Measurements from ENCODE around the gene BBS12.

BBS12 gene

DNA sequence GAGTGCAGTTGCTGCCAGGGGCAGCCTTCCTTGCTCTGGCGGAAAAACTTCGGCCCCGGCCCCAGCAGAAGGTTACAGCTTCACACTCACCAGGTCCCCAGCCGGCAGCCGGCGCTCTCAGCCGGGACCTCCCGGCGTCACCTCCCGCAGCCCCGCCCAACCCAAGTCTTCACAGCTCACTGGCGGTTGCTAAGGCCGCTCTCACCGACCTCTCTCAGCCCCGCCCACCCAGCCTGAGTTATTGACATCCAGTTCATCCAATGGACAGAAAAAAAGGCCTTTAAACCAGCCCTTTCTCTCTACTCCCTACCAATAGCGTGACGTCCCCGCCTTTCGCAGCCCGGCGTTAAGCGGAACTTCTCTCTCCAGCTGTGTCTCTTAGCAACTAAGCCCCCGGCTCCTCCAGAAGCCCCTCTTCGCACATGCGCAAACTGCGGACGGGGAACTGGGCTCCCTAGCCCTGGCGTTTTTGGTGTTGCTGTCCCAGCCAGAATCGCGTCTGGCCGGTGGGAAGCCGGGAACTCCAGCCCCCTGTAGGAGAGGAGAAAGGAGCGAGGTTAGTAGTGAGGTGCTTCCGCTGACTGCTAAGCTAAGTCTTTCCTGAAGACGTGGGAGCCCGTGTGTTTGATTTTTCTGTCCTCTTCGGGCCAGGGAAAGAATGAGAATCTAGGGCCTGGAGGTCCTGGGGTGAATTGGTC, at the start of gene BBS12:
TSS of gene BBS12 (plus strand) at position 376 of the 698 bp plus-strand sequence. CDS start 9,189 bp downstream, outside the sequence.
- peak; percentile 100 for DNase-seq (ENCODE audit: low spot score)

- DNase-seq (ENCODE audit: low spot score) = no peak
Measured at GRCh38 chr4:122686691-122687090, 45.8 kb upstream of the BBS12 start.

DNA sequence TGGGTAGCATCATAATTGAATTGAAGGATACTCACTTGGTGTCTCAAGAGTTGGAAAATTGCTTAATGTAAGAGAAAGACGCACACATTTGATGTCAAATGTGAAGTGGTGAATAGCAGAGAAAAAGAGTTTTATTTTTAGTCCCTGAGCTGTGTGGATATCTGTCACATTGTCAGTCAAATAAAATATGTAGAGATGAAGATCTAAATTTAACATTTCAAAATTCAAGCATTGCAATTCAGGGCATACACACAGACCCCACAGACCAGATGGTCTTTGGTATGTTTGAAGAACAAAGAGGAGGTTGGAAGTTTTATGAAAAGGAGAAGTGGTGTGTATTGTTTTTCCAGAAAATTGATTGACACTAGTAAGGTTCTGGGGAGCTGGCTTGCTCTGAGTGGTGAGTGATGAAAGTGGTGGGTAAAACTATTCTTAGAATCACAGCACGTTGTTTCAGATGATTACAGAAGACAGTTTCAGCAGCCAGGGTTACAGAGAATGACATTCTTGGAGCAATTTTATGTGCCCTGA, 44.9 kb upstream of the BBS12 start:
- no peak for DNase-seq (ENCODE audit: low spot score)

GRCh38 chr4:122688529-122689140, 43.9 kb upstream of the BBS12 start:
- no peak for DNase-seq (ENCODE audit: low spot score)

DNA sequence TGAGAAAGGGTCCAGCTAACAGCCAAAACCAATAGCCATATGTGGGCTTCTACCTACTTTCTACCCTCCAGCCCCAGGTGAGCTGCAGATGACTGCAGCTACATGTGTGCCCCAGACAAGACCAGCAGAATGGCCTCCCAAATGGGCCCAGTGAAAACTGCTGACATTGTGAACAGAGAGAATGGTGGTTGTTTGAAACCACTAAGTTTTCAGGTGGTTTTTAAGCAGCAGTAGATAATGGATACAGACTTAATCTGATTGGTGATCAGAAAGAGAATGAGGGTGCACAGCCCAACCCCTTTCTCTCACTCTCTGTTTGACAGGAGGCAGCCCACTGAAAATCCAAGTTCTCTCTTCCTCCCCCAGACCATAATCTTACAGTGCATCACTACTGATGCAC, 42.5 kb upstream of the BBS12 start:
- DNase-seq (ENCODE audit: low spot score) = no peak

DNA sequence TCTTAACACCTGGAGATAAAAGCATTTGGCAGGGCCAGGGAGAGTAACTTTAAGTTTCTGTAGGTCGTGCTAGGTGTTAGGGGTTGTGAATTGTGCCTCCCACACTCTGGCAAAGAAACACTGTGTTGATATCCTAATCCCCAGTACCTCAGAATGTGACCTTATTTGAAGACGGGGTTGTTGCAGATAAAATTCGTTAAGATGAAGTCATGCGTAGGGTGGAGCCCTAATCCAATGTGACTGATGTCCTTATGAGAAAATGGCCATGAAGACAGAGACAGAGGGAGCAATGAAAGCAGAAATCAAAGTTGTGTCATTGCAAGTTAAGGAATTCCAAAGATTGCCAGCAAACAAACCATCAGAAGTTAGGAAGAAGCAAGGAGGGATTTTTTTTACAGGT, 40.5 kb upstream of the BBS12 start:
- DNase-seq (ENCODE audit: low spot score) = no peak

DNA sequence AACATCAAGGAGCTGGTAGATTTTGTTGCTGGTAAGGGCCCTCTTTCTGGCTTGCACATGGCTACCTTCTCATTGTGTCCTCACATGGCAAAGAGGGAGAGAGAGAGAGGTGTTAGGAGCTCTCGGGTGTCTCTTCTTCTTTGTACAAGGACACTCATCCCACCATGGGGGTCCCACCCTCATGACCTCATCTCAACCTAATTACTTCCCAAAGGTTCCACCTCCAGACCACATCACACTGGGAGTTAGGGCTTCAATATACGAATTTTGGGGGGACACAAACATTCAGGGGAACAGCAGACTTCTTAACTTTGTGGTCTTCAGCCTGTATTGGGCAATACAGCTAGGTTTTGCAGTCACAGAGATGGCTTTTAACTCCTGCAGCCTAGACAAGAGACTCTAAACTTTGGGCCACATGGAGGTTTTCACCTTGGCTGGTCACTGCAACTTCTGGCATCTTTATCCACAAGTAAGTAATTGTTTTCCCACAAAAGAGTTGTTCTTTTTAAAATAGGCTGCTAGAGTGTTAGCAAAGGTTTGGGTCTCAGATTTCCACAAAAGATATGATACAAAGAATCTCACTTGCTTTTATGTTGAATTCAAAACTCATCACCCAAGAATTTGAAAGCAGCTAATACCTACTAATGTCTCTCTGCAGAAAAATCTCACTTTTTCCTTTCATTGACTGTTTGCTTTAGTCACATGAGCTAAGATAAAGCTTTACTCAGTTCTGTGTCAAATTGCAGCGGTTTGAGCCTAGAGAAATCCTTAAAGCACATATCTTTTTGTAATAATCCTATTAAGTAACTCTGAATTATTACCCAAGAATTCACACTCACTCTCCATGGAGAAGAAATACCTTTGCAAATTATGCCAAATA, 39.6 kb upstream of the BBS12 start:
- no peak for DNase-seq (ENCODE audit: low spot score)

DNA sequence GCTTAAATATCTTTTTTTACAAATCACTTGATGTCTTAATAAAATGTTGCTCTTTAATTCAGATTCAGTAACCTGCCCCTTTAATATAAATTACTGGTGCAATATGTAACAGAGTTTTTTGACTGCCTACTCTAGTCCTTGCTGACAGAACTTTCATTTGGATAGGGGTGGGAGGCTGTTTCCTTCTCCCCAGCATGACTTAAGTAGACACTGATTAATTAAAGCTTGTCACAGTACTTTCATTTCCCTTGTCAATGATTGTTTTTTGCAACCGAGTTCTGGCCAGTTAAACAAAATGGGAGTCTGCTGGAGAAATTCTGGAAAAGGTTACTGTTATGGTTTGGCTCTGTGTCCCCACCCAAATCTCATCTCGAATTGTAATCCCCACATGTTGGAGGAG, 37.3 kb upstream of the BBS12 start:
- no peak for DNase-seq (ENCODE audit: low spot score)

- DNase-seq (ENCODE audit: low spot score) = peak; percentile 73
Measured at GRCh38 chr4:122700178-122700725, 32.3 kb upstream of the BBS12 start.

- DNase-seq (ENCODE audit: low spot score) = no peak
Measured at GRCh38 chr4:122701061-122701460, 31.4 kb upstream of the BBS12 start.

GRCh38 chr4:122701965-122702364, 30.5 kb upstream of the BBS12 start:
- DNase-seq (ENCODE audit: low spot score) = no peak

- no peak for DNase-seq (ENCODE audit: low spot score)
Measured at GRCh38 chr4:122702939-122703338, 29.6 kb upstream of the BBS12 start.

DNA sequence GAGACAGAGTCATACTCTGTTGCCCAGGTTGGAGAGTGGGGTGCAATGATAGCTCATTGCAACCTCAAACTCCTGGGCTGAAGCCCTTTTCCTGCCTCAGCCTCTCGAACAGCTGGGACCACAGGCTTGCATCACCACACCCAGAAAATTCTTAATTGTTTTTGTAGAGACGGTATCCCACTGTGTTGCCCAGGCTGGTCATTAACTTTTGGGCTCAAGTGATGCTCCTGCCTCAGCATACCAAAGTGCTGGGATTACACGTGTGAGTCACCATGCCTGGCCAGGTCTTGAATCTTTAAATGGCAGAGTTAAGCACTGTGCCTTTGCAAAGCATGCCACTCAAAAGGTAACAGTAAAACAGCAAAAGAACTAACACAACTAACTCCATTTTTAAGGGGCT, 28.6 kb upstream of the BBS12 start:
- DNase-seq (ENCODE audit: low spot score) = no peak

DNA sequence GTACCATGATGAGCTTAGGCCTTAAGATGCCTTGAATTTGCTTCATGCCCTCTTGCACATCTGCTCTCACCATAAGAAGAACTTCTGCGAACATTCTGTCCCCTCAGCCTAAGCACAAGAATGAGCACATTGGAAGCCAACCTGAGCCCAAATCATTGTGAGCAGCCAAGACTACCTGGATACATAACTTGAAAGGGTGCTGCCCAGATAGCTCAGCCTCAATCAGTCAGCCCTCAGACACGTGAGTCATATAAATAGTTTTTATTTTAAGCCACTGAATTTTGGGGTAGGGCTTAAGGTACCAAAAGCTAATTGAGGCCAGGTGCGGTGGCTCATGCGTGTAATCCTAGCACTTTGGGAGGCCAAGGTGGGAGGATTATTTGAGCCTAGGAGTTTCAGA, 27.5 kb upstream of the BBS12 start:
- DNase-seq (ENCODE audit: low spot score) = no peak

- DNase-seq (ENCODE audit: low spot score) = no peak
Measured at GRCh38 chr4:122705547-122706117, 26.9 kb upstream of the BBS12 start.

- no peak for DNase-seq (ENCODE audit: low spot score)
Measured at GRCh38 chr4:122706511-122706910, 26.0 kb upstream of the BBS12 start.

GRCh38 chr4:122707497-122707896, 25.0 kb upstream of the BBS12 start:
- DNase-seq (ENCODE audit: low spot score) = no peak

- no peak for DNase-seq (ENCODE audit: low spot score)
Measured at GRCh38 chr4:122709236-122709635, 23.3 kb upstream of the BBS12 start.

GRCh38 chr4:122710434-122711308, 21.8 kb upstream of the BBS12 start:
- DNase-seq (ENCODE audit: low spot score) = peak; percentile 40

GRCh38 chr4:122711919-122712318, 20.6 kb upstream of the BBS12 start:
- no peak for DNase-seq (ENCODE audit: low spot score)

GRCh38 chr4:122712782-122713181, 19.7 kb upstream of the BBS12 start:
- no peak for DNase-seq (ENCODE audit: low spot score)
